GM12878 (cell line): ENCODE results near the gene ZNF132. TPM values are rescaled to one million over a fixed set of nuclear protein-coding genes. Genes with fewer than 3 reads are reported as not detected.
A peak's percentile ranks its signal among the peaks of the same experiment; 100 is the strongest.

Experiments
- IKZF1 ChIP-seq: fragments of 450-650 bp; conservative IDR thresholded peaks from 2 replicates; pipeline ENCODE4 v1.6.1; 2017; ENCODE audit warnings: antibody characterized with exemption, mild to moderate bottlenecking
- MEF2B ChIP-seq: fragments of 450-650 bp; IDR thresholded peaks from 2 replicates; pipeline ENCODE4 v1.6.1; 2018; ENCODE audit warnings: mild to moderate bottlenecking, moderate library complexity; ENCODE audit not compliant: partially characterized antibody, poor library complexity, severe bottlenecking
- NFYB ChIP-seq: IDR thresholded peaks from 2 replicates; pipeline ENCODE4 v1.6.1; 2011; ENCODE audit warnings: low read depth, mild to moderate bottlenecking, low read length, improper control_type of control experiment, moderate library complexity; ENCODE audit not compliant: insufficient read depth
- NR2C2 ChIP-seq: IDR thresholded peaks from 2 replicates; pipeline ENCODE4 v1.6.1; 2011; ENCODE audit warnings: borderline replicate concordance, low read depth; ENCODE audit not compliant: control insufficient read depth, insufficient read length
- PML ChIP-seq: IDR thresholded peaks from 2 replicates; pipeline ENCODE4 v1.6.1; 2012; ENCODE audit warnings: low read length, inconsistent platforms
- RAD21 ChIP-seq: IDR thresholded peaks from 2 replicates; pipeline ENCODE4 v1.6.1; 2011; ENCODE audit warnings: mild to moderate bottlenecking, low read depth, low read length, moderate library complexity; ENCODE audit not compliant: insufficient read depth
- RAD51 ChIP-seq: fragments of 450-650 bp; IDR thresholded peaks from 2 replicates; pipeline ENCODE4 v1.6.1; 2016; ENCODE audit warnings: moderate library complexity, mild to moderate bottlenecking, inconsistent platforms
- SMAD5 ChIP-seq: IDR thresholded peaks from 2 replicates; pipeline ENCODE4 v1.6.1; 2016; ENCODE audit warnings: antibody characterized with exemption, low read depth
- SRF ChIP-seq, 2 experiments: IDR thresholded peaks; 2 replicates each; pipeline ENCODE4 v1.6.1; 2011; ENCODE audit warnings: low read depth in 2 of 2, low read length in 2 of 2, mild to moderate bottlenecking in 1 of 2, moderate library complexity in 1 of 2
- SUPT20H ChIP-seq: IDR thresholded peaks from 2 replicates; pipeline ENCODE4 v1.6.1; 2011; ENCODE audit warnings: low read depth, mild to moderate bottlenecking, low read length, moderate library complexity, borderline replicate concordance; ENCODE audit not compliant: control insufficient read depth
- ZSCAN29 ChIP-seq: fragments of 450-650 bp; IDR thresholded peaks from 2 replicates; pipeline ENCODE4 v1.6.1; 2017; ENCODE audit warnings: mild to moderate bottlenecking, moderate library complexity
- ZZZ3 ChIP-seq: IDR thresholded peaks from 2 replicates; pipeline ENCODE4 v1.6.1; 2011; ENCODE audit warnings: low read depth; ENCODE audit not compliant: control insufficient read depth, insufficient read length
- polyA plus RNA-seq, 11 experiments: library from polyadenylated mRNA; depleted of rRNA in 4 of 11; unstranded in 6 of 11; stranded (reverse) in 5 of 11; fragments of >200 nt; fragmentation: Nextera tagmentation in 4 of 11; fragmentation: Illumina TruSeq in 1 of 11; extraction: Ambion mirVana in 4 of 11; extraction: Trizol in 1 of 11; gene quantifications; 1 replicate in 1 of 11; 2 replicates in 10 of 11; pipeline versions ENCODE4 v1.2.1 to v1.2.3, GENCODE V29; 2011 to 2016; ENCODE audit warnings: inconsistent platforms in 2 of 11, missing spikeins in 2 of 11, low read depth in 1 of 11
- total RNA-seq, 4 experiments: library from RNA; depleted of rRNA in 3 of 4; stranded (reverse); fragments of >200 nt in 3 of 4; fragmentation: Illumina TruSeq in 1 of 4; extraction: Trizol in 1 of 4; gene quantifications; 2 replicates each; pipeline versions ENCODE4 v1.2.1 to v1.2.3, GENCODE V29; 2013 to 2021
- TF ChIP-seq, protein P1 (sequence below): fragments of 450-650 bp; IDR thresholded peaks from 2 replicates; pipeline ENCODE4 v1.6.1; 2018; ENCODE audit warnings: borderline replicate concordance, mild to moderate bottlenecking; ENCODE audit not compliant: partially characterized antibody
- TF ChIP-seq, protein P2 (sequence below): IDR thresholded peaks from 2 replicates; pipeline ENCODE4 v1.6.1; 2012; ENCODE audit warnings: mild to moderate bottlenecking, low read depth, low read length
- TF ChIP-seq, protein P3 (sequence below): IDR thresholded peaks from 2 replicates; pipeline ENCODE4 v1.6.1; 2012; ENCODE audit warnings: low read length, inconsistent platforms
- TF ChIP-seq, protein P4 (sequence below): fragments of 450-650 bp; IDR thresholded peaks from 2 replicates; pipeline ENCODE4 v1.6.1; 2017; ENCODE audit warnings: low read depth, mild to moderate bottlenecking, moderate library complexity
- TF ChIP-seq, protein P5 (sequence below): IDR thresholded peaks from 2 replicates; pipeline ENCODE4 v1.6.1; 2011; ENCODE audit warnings: borderline replicate concordance, low read depth, mild to moderate bottlenecking, moderate library complexity, mixed read lengths, low read length; ENCODE audit not compliant: insufficient read depth; ENCODE audit errors: extremely low read length

ZNF132 gene
- total and polyA plus RNA-seq, 10 of the 15 experiments (the other 5 are each of a cell fraction or from before 2014, with no cell fraction given): 0.56 to 4.0 (median 2.3) TPM

DNA sequence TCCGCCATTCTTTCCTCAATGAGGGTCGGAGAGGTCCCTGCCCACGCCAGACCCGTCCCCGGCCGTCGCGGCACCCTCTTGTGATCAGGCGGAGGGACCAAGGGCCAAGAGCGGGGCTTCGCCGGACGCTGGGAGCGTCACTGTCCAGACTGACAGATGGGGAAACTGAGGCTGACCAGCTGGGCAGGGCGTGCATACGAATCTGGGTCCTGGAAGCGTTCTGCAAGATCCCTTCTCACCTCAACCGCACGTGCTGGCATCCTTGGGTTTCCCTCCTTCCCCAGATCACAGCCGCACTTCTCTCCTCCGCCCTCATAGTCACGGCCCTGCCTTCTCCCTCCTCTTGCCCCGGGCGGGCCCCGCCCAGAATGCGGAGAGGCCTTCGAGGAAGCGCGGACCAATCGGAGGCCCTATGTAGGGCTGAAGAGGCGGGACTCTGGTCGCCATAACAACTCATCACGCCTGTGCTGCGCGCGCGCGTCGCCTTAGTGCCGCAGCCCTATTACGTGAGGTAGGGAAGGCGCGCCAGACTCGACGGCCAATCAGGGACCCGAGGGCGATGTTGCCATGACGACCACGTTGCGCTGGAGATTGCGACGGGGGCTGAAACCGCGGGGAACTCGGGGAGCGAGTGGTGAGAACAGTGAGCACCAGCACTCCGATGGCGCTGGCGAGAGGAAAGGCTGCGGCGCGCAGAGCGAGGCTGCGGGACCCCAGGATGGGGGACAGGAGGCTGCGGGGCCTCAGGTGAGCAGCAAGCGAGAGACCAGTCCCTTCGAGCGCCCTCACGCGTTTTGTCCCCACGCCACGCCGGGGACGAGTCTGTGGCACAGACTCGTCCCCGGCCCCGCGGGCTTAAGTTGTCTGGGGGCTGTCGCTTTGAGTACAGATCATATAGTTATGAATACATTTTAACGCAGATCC lies 38.8 kb downstream of the ZNF132 start (continued):
- TF ChIP-seq SRF (IDR thresholded peaks at IDR 0.05; ENCODE audit: low read depth in 2 of 2, low read length in 2 of 2) (0 out of 4 replicates have a peak, but pooled peaks of 1 of the 2 experiments have one; percentile 47), NR2C2 (no peak), MEF2B (peak; percentile 91), RAD21 (no peak), SUPT20H (no peak), PML (no peak), ZZZ3 (no peak), ZSCAN29 (no peak), NFYB (peak; percentile 92), RAD51 (no peak), SMAD5 (0 out of 2 replicates have a peak, but pooled peaks have one; percentile 37), IKZF1 (peak; percentile 45; the same call in 1 of the 2 replicates)
- TF ChIP-seq, protein P1, sequence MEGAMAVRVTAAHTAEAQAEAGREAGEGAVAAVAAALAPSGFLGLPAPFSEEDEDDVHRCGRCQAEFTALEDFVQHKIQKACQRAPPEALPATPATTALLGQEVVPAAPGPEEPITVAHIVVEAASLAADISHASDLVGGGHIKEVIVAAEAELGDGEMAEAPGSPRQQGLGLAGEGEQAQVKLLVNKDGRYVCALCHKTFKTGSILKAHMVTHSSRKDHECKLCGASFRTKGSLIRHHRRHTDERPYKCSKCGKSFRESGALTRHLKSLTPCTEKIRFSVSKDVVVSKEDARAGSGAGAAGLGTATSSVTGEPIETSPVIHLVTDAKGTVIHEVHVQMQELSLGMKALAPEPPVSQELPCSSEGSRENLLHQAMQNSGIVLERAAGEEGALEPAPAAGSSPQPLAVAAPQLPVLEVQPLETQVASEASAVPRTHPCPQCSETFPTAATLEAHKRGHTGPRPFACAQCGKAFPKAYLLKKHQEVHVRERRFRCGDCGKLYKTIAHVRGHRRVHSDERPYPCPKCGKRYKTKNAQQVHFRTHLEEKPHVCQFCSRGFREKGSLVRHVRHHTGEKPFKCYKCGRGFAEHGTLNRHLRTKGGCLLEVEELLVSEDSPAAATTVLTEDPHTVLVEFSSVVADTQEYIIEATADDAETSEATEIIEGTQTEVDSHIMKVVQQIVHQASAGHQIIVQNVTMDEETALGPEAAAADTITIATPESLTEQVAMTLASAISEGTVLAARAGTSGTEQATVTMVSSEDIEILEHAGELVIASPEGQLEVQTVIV: peak; percentile 97
- TF ChIP-seq, protein P2, sequence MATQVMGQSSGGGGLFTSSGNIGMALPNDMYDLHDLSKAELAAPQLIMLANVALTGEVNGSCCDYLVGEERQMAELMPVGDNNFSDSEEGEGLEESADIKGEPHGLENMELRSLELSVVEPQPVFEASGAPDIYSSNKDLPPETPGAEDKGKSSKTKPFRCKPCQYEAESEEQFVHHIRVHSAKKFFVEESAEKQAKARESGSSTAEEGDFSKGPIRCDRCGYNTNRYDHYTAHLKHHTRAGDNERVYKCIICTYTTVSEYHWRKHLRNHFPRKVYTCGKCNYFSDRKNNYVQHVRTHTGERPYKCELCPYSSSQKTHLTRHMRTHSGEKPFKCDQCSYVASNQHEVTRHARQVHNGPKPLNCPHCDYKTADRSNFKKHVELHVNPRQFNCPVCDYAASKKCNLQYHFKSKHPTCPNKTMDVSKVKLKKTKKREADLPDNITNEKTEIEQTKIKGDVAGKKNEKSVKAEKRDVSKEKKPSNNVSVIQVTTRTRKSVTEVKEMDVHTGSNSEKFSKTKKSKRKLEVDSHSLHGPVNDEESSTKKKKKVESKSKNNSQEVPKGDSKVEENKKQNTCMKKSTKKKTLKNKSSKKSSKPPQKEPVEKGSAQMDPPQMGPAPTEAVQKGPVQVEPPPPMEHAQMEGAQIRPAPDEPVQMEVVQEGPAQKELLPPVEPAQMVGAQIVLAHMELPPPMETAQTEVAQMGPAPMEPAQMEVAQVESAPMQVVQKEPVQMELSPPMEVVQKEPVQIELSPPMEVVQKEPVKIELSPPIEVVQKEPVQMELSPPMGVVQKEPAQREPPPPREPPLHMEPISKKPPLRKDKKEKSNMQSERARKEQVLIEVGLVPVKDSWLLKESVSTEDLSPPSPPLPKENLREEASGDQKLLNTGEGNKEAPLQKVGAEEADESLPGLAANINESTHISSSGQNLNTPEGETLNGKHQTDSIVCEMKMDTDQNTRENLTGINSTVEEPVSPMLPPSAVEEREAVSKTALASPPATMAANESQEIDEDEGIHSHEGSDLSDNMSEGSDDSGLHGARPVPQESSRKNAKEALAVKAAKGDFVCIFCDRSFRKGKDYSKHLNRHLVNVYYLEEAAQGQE: no peak
- TF ChIP-seq, protein P3, sequence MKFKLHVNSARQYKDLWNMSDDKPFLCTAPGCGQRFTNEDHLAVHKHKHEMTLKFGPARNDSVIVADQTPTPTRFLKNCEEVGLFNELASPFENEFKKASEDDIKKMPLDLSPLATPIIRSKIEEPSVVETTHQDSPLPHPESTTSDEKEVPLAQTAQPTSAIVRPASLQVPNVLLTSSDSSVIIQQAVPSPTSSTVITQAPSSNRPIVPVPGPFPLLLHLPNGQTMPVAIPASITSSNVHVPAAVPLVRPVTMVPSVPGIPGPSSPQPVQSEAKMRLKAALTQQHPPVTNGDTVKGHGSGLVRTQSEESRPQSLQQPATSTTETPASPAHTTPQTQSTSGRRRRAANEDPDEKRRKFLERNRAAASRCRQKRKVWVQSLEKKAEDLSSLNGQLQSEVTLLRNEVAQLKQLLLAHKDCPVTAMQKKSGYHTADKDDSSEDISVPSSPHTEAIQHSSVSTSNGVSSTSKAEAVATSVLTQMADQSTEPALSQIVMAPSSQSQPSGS: no peak
- TF ChIP-seq, protein P4, sequence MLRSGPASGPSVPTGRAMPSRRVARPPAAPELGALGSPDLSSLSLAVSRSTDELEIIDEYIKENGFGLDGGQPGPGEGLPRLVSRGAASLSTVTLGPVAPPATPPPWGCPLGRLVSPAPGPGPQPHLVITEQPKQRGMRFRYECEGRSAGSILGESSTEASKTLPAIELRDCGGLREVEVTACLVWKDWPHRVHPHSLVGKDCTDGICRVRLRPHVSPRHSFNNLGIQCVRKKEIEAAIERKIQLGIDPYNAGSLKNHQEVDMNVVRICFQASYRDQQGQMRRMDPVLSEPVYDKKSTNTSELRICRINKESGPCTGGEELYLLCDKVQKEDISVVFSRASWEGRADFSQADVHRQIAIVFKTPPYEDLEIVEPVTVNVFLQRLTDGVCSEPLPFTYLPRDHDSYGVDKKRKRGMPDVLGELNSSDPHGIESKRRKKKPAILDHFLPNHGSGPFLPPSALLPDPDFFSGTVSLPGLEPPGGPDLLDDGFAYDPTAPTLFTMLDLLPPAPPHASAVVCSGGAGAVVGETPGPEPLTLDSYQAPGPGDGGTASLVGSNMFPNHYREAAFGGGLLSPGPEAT: no peak
- TF ChIP-seq, protein P5, sequence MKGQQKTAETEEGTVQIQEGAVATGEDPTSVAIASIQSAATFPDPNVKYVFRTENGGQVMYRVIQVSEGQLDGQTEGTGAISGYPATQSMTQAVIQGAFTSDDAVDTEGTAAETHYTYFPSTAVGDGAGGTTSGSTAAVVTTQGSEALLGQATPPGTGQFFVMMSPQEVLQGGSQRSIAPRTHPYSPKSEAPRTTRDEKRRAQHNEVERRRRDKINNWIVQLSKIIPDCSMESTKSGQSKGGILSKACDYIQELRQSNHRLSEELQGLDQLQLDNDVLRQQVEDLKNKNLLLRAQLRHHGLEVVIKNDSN: no peak
